Immature natural killer cell (primary cell): ENCODE results near the gene CFD. TPM values are rescaled to one million over a fixed set of nuclear protein-coding genes. Genes with fewer than 3 reads are reported as not detected.

Experiments used
- DNase-seq, 3 donors: peaks; one replicate each; pipeline ENCODE4 v3.0.0; 2022; ENCODE audit warnings: mixed read lengths in 1 of 3
- H3K27ac Mint-ChIP-seq, 6 donors: one replicate each; pipeline ENCODE4 v1.8.0; 2020; ENCODE audit warnings: mixed read lengths in 6 of 6, mild to moderate bottlenecking in 5 of 6, inconsistent platforms in 4 of 6, moderate library complexity in 3 of 6
- H3K27me3 Mint-ChIP-seq, 3 donors: one replicate each; pipeline ENCODE4 v1.8.0; 2020 to 2021; ENCODE audit warnings: low read depth in 3 of 3, mild to moderate bottlenecking in 3 of 3, mixed read lengths in 3 of 3, moderate library complexity in 3 of 3, inconsistent platforms in 1 of 3
- H3K36me3 Mint-ChIP-seq, 3 donors: one replicate each; pipeline ENCODE4 v1.8.0; 2020; ENCODE audit warnings: mixed read lengths in 3 of 3, inconsistent platforms in 2 of 3, mild to moderate bottlenecking in 2 of 3
- H3K4me1 Mint-ChIP-seq, 2 donors: one replicate each; pipeline ENCODE4 v1.8.0; 2020; ENCODE audit warnings: inconsistent platforms in 2 of 2, mild to moderate bottlenecking in 2 of 2, mixed read lengths in 2 of 2, moderate library complexity in 1 of 2
- H3K4me3 Mint-ChIP-seq, 5 donors: one replicate each; pipeline ENCODE4 v1.8.0; 2020; ENCODE audit warnings: mild to moderate bottlenecking in 5 of 5, mixed read lengths in 5 of 5, inconsistent platforms in 3 of 5, moderate library complexity in 3 of 5
- H3K9me3 Mint-ChIP-seq, 6 donors: one replicate each; pipeline ENCODE4 v1.8.0; 2020; ENCODE audit warnings: mild to moderate bottlenecking in 6 of 6, mixed read lengths in 6 of 6, inconsistent platforms in 4 of 6, moderate library complexity in 3 of 6
- polyA plus RNA-seq, 3 donors: library from polyadenylated mRNA; unstranded; fragments of 300-500 nt; fragmentation: Illumina TruSeq; gene quantifications; one replicate each; pipeline ENCODE4 v1.2.3, GENCODE V29; 2021

CFD gene
- polyA plus RNA-seq, 3 donors from 2014 or later, result 1.5 to 4.1 (median 3.6) TPM

DNA sequence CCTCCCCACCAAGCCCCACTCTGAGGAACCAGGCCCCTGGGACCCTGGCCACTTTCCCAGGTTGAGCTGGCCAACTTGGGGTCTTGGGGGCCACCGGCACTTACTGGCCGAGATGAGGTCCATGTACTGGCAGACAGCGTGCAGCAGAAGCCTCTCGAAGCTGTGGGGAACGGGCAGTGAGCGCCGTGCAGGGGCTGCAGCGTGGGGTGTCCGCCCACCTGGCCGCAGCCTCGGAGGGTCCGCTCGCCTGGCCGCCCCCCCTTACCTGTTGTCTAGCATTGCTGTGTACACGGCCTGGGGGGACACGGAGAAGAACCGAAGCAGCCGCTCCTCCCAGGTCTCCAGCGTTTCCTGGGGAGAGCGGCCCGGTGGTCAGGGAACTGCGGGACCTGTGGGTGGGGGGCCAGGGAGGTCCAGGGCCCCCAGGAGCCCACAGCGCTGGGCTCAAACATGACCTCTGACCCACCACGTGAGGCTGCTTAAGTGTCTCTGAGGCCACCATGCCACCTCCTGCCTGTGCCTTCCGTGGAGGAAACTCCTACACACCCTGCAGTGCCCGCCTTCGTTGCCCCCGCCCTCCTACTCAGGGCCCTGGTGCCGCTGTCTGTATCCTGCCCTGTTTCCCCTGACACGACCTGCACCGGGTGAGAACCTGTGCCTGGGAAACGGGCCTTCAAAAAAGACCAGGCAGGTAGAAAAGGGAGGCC is 40.0 kb downstream of the CFD start:
- Mint-ChIP-seq H3K27ac (no peak overlapping the region), H3K4me1 (peaks cover 0 to 2% of the 10 kb centered on the region in 2 donors), H3K27me3 (peaks cover 0 to 7% (median 0%) of the 10 kb centered on the region in 3 donors), H3K9me3 (no peaks in the 10 kb centered on the region), H3K36me3 (no peaks in the 10 kb centered on the region), H3K4me3 (no peak overlapping the region)
- no peak for DNase-seq

DNA sequence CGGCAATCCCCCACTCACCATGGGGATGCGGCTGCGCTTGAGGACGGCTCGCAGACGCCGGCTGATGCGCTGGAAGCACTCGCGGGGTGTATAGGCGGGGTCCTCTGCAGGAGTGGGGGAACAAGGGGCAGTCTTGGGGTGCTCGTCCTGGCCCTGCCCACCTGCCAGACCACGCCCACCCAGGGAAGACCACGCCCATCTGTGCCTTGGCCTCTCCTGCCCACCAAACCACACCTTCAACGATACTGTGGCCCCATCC is 40.5 kb downstream of the CFD start:
- no peak for DNase-seq
- peaks cover 0 to 7% (median 0%) of the 10 kb centered on the region in 3 donors for H3K27me3 Mint-ChIP-seq
- H3K4me1 Mint-ChIP-seq, result peaks cover 0 to 2% of the 10 kb centered on the region in 2 donors
- H3K27ac Mint-ChIP-seq, result no peak overlapping the region
- H3K9me3 Mint-ChIP-seq, result no peaks in the 10 kb centered on the region
- no peaks in the 10 kb centered on the region for H3K36me3 Mint-ChIP-seq
- no peak overlapping the region for H3K4me3 Mint-ChIP-seq

DNA sequence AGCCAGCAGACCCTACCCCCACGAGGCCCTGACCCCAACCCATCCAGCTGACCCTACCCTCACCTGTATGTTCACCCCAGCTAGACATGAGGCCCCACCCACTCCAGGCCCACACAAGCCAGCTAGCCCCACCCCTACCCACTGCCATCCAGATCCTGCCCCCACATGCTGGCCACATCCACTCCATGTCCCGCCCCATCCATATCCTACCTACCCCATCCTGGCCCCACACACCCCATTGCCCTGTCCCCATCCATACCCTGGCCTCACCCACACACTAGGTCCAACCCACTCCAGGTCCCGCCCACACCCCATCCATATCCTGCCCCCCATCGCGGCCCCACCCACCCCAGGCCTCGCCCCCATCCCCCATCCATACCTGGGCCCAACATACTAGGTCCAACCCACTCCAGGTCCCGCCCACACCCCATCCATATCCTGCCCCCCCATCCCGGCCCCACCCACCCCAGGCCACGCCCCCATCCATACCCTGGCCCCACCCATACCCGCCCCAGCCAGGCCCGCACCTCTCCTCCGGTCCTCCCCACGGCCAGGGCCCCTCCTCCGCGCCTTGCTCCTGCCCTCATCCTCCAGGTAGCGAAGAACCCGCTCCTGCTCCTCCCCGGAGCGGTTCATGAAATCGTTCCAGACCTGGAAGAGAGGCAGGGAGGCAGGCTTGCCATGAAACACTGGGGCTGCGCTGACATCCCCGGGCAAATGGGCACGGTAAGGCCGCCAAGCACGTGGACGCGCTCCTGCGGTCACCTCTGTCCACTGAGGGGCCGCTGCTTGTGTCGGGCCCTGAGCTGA is 41.0 kb downstream of the CFD start:
- no peaks in the 10 kb centered on the region for H3K36me3 Mint-ChIP-seq
- no peak overlapping the region for H3K4me3 Mint-ChIP-seq
- no peaks in the 10 kb centered on the region for H3K9me3 Mint-ChIP-seq
- no peak overlapping the region for H3K27ac Mint-ChIP-seq
- no peak for DNase-seq
- peaks cover 0 to 7% (median 0%) of the 10 kb centered on the region in 3 donors for H3K27me3 Mint-ChIP-seq
- H3K4me1 Mint-ChIP-seq, result peaks cover 0 to 2% of the 10 kb centered on the region in 2 donors

DNA sequence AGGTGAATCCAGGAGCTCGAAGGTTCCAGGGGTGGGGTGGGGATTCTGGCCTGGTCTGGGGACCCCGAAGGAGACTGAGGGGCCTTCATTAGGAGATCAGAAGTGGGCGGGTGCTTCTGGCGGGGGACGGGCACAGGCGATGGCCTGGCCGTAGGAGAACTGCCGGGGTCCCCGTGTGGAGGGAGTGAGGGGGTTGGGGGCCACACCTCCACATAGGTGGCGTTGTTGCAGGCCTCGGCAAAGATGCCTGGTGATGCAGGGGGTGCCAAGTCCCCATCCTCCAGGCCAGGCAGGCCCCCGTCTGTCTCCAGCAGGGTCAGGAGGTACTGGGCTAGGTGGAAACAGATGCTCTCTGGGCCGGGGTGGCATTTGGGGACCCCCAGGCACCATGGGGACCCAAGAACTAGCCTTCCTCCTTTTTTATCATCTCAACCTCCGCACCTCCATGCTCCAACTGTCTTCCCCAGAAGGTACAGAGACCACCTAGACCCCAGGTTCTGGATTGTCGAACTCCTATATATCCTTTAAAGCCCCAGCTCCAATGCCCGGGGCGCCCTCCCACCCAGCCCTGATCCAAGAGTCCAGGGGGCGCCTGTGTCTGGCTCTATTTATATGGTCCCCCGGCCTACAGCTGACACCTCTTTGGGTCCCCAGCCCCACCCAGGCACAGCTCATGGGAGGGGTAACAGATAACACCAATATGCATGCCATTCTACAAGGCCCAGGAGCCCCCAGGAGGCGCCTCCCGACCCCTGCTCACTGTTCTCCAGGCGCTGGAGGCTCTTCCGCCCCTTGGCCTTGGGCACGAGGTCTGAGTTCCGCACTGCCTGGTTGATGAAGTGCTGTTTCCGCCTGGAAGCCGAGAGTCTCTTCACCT is 42.0 kb downstream of the CFD start:
- Mint-ChIP-seq H3K4me3 (no peak overlapping the region), H3K36me3 (no peaks in the 10 kb centered on the region), H3K27me3 (peaks cover 0 to 6% (median 0%) of the 10 kb centered on the region in 3 donors), H3K4me1 (peaks cover 0 to 2% of the 10 kb centered on the region in 2 donors), H3K9me3 (no peaks in the 10 kb centered on the region), H3K27ac (no peak overlapping the region)
- DNase-seq, result no peak

DNA sequence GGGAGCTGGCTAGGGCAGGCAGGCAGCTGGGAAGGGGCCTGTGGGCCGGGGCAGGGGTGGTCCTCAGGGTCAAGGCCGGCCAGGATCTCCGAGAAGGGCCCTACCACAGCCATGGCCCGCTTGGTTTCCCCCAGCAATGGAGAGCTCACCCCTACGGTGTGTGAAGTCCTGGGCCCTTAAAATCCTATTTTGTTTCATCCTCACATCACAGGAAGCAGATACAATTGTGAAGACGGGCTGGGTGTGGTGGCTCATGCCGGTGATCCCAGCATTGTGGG is 42.6 kb downstream of the CFD start:
- no peaks in the 10 kb centered on the region for H3K36me3 Mint-ChIP-seq
- peaks cover 0 to 2% (median 0%) of the 10 kb centered on the region in 3 donors for H3K27me3 Mint-ChIP-seq
- H3K9me3 Mint-ChIP-seq, result no peaks in the 10 kb centered on the region
- no peak overlapping the region for H3K27ac Mint-ChIP-seq
- no peak overlapping the region for H3K4me3 Mint-ChIP-seq
- no peak for DNase-seq
- peaks cover 0 to 3% of the 10 kb centered on the region in 2 donors for H3K4me1 Mint-ChIP-seq

DNA sequence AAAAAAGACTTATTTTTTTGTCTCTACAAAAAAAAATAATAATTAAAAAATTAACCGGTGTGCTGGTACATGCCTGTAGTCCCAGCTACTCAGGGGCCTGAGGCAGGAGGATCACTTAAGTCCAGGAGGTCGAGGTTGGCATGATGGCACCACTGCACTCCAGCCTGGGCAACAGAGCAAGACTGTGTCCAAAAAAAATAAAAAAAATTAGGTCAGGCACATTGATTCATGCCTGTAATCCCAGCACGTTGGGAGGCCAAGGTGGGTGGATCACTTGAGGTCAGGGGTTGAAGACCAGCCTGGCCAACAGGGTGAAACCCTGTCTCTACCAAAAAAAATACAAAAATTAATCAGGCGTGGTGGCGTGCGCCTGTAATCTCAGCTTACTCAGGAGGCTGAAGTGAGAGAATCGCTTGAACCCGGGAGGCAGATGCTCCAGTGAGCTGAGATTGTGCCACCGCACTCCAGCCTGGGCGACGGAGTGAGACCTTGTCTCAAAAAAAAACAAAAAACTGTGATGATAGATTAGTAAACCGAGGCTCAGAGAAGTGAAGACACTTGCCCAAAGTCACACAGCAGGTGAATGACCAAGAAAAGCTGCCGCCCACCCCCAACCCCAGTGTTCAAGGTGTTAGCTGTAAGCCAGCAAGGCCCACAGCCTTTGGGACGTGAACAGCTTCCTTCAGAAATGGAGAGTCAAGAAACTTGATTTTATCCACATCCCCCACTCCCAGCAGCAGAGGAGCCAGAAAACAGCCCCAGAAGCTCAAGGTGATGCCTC is 43.2 kb downstream of the CFD start:
- DNase-seq, result no peak
- peaks cover 0 to 5% of the 10 kb centered on the region in 2 donors for H3K4me1 Mint-ChIP-seq
- no peaks in the 10 kb centered on the region for H3K36me3 Mint-ChIP-seq
- no peak overlapping the region for H3K4me3 Mint-ChIP-seq
- peak overlapping the region in 2 of 6 donors; percentile 17 to 50 for H3K27ac Mint-ChIP-seq
- peaks cover 0 to 2% (median 0%) of the 10 kb centered on the region in 3 donors for H3K27me3 Mint-ChIP-seq
- H3K9me3 Mint-ChIP-seq, result no peaks in the 10 kb centered on the region

DNA sequence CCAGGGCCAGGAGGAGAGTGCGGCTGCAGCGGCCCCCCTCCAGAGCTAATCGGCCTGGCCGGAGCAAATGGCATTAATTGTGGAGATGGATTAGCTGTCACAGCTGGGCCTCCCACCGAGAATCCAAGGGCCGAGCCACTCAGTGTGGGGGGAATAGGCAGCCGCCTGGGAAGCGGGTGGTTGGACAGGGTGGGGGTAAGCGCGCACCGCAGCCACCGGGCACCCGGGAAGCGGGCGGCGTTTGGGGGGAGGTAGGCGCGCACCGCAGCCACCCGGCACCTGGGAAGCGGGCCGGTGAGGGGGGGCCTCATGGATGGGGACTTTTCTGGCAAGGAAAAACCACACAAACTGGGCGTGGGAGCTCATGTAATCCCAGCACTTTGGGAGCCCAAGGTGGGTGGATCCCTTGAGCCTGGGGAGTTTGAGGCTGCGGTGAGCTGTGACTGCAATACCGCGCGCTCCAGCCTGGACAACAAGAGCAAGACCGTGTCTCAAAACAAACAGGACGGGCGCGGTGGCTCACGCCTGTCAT is 43.9 kb downstream of the CFD start:
- no peak for DNase-seq
- no peak overlapping the region for H3K4me3 Mint-ChIP-seq
- H3K27ac Mint-ChIP-seq, result no peak overlapping the region
- H3K9me3 Mint-ChIP-seq, result no peaks in the 10 kb centered on the region
- peaks cover under 1 to 5% of the 10 kb centered on the region in 2 donors for H3K4me1 Mint-ChIP-seq
- H3K27me3 Mint-ChIP-seq, result peaks cover 0 to 2% (median 0%) of the 10 kb centered on the region in 3 donors
- no peaks in the 10 kb centered on the region for H3K36me3 Mint-ChIP-seq

DNA sequence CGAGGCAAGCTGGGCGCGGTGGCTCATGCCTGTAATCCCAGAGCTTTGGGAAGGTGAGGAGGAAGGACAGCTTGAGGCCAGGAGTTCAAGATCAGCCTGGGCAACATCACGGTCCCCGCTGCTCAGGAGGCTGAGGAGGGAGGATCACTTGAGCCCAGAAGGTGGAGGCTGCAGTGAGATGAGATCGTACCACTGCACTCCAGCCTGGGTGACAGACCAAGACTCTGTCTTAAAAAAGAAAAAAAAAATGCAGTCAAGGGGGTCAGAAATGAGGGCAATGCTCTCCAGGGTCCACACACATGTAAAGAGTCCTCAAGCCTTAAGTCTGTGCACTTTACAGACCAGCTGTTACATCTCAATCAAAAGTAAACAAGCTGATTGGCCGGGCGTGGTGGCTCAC is 45.1 kb downstream of the CFD start:
- Mint-ChIP-seq H3K9me3 (no peaks in the 10 kb centered on the region), H3K36me3 (no peaks in the 10 kb centered on the region), H3K27ac (no peak overlapping the region), H3K27me3 (peaks cover 0 to 4% (median 2%) of the 10 kb centered on the region in 3 donors), H3K4me1 (peaks cover 13 to 17% of the 10 kb centered on the region in 2 donors), H3K4me3 (no peak overlapping the region)
- DNase-seq, result no peak

DNA sequence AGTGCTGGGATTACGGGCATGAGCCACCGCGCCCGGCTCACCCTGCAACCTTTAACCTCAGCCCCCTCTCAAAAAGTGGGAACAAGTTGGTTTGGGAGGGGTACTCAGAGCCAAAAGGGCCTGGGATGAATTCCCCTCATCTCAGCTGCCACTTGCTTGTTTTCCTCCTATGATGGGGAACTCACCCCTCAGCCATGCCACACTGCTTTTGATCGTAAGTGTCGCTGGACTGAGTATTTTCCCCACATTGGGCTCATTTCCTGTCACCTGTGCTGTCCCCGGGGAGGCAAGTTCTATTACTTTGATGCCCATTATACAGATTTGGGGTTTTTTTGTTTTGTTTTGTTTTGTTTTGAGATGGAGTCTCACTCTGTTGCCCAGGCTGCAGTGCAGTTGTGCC is 47.0 kb downstream of the CFD start:
- no peak for DNase-seq
- H3K36me3 Mint-ChIP-seq, result no peaks in the 10 kb centered on the region
- H3K9me3 Mint-ChIP-seq, result no peaks in the 10 kb centered on the region
- peak overlapping the region in 4 of 6 donors; percentile 23 to 82 (median 40) for H3K27ac Mint-ChIP-seq
- H3K27me3 Mint-ChIP-seq, result peaks cover 0 to 13% (median 2%) of the 10 kb centered on the region in 3 donors
- no peak overlapping the region for H3K4me3 Mint-ChIP-seq
- H3K4me1 Mint-ChIP-seq, result peaks cover 25 to 29% of the 10 kb centered on the region in 2 donors

DNA sequence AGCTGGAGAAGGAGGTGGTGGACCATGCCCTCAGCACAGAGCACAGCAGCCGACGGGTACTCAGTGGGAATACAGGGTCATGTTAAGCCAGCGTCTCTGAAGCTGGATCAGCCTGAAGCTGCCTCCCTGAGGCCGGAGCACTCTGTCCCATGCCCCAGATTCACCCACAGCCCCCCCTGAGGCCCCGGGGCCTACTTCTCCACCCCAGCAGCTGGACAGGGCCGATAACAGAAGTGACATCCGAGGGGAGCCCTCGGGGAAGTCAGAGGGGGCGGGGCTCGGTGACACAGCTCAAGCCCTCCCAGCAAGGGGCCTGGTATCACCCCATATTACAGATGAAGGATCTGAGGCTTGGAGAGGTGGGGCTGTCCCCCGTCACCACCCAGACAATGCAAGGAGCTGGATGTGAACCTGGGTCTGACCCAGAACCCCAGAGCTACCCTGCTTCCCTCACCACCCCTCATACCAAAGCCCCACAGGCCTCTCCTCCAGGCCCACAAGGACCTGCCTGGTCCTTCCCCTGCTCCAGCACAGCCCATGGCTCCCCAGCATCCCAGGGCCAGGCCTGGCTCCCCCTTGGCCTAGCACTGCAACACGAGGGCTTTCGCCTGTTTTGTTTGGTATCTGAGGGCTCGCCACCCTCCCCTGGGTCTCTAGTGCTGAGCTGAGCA is 47.9 kb downstream of the CFD start:
- H3K27ac Mint-ChIP-seq, result peak overlapping the region in 5 of 6 donors; percentile 17 to 96 (median 40)
- H3K9me3 Mint-ChIP-seq, result no peaks in the 10 kb centered on the region
- no peak overlapping the region for H3K4me3 Mint-ChIP-seq
- peaks cover 0 to 13% (median 2%) of the 10 kb centered on the region in 3 donors for H3K27me3 Mint-ChIP-seq
- H3K4me1 Mint-ChIP-seq, result peaks cover 25 to 29% of the 10 kb centered on the region in 2 donors
- no peak for DNase-seq
- no peaks in the 10 kb centered on the region for H3K36me3 Mint-ChIP-seq

DNA sequence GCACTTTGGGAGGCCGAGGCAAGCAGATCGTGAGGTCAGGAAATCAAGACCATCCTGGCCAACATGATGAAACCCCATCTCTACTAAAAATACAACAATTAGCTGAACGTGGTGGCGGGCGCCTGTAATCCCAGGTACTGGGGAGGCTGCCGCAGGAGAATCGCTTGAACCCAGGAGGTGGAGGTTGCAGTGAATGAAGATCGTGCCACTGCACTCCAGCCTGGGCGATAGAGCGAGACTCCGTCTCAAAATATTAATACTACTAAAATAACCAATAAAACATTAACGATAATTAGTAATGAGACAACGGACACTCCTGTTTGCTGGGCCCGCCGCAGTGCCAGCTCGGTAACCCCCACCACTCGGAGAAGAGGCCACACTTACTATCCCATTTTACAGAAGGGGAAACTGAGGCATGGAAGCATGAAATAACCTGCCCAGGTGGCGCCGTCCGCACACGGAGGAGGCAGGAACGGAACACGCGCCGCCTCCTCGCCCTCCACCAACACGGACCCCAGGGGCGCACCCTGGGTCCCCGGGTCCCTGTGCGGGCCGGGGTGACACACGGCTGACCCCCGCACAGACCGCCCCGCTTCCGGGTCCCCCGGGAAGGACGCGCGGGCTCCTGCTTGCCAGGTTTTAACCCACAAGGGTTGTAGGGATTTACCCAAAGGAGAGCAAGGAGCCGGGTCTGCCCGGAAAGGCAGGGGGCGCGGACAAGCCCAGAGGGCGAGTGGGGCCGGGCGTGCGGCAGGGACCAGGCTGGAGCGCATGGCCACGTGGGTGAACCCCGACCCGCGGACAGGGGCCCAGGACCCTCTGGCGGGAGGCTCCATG is 52.0 kb downstream of the CFD start:
- H3K4me3 Mint-ChIP-seq, result peak overlapping the region; percentile 75 to 82 (median 77)
- H3K36me3 Mint-ChIP-seq, result peaks cover 0 to 4% (median 0%) of the 10 kb centered on the region in 3 donors
- no peaks in the 10 kb centered on the region for H3K9me3 Mint-ChIP-seq
- peaks cover 5 to 29% (median 13%) of the 10 kb centered on the region in 3 donors for H3K27me3 Mint-ChIP-seq
- H3K4me1 Mint-ChIP-seq, result peaks cover 25 to 31% of the 10 kb centered on the region in 2 donors
- H3K27ac Mint-ChIP-seq, result peak overlapping the region; percentile 68 to 91 (median 88)
- no peak for DNase-seq
